IMR-90 (cell line): ENCODE results near the gene MRTFA. TPM values are rescaled to one million over a fixed set of nuclear protein-coding genes. Genes with fewer than 3 reads are reported as not detected.

ENCODE experiments used
- ATAC-seq: fragments of 200-7000 bp; cut with Tn5 transposase; 2 replicates; pipeline ENCODE4 v1.9.1; 2020; ENCODE audit warnings: low read depth, mild to moderate bottlenecking, moderate library complexity
- BruUV-seq: library from RNA; stranded (reverse); fragments of 400-500 nt; replicated peaks from 2 replicates; lab custom pipeline; 2021; lab: Mats Ljungman, UMichigan
- CTCF ChIA-PET: fragments of 300-600 bp; formaldehyde crosslinking; extraction: SDS; loops from one replicate; lab custom pipeline; 2021; ENCODE audit warnings: antibody characterized with exemption; lab: Yijun Ruan, JAX
- POLR2A ChIA-PET: fragments of 300-600 bp; sonication (Branson Sonifier 250); formaldehyde crosslinking; loops from one replicate; lab custom pipeline; 2022; ENCODE audit warnings: antibody characterized with exemption; ENCODE audit not compliant: unreplicated experiment; lab: Charles Lee
- DNase-seq: peaks from one replicate; pipeline ENCODE4 v3.0.0; 2013
- H2AFZ ChIP-seq: replicated peaks from 2 replicates; pipeline ENCODE3; 2013; ENCODE audit warnings: low read length, mild to moderate bottlenecking; ENCODE audit not compliant: poor library complexity
- H2AK5ac ChIP-seq: 2 replicates; pipeline ENCODE4 v1.6.1; 2013; ENCODE audit warnings: low read depth, low read length, inconsistent platforms
- H2AK9ac ChIP-seq: replicated peaks from 2 replicates; pipeline ENCODE3; 2013; ENCODE audit warnings: mild to moderate bottlenecking, low read depth, low read length, moderate library complexity; ENCODE audit not compliant: poor library complexity
- H2BK120ac ChIP-seq: 2 replicates; pipeline ENCODE4 v1.6.1; 2013; ENCODE audit warnings: low read depth, low read length, inconsistent platforms
- H2BK15ac ChIP-seq: 3 replicates; pipeline ENCODE4 v1.6.1; 2013; ENCODE audit warnings: low read depth, low read length, inconsistent platforms
- H2BK20ac ChIP-seq: 2 replicates; pipeline ENCODE4 v1.6.1; 2013; ENCODE audit warnings: low read depth, mild to moderate bottlenecking, inconsistent platforms, low read length, moderate library complexity
- H2BK5ac ChIP-seq: 2 replicates; pipeline ENCODE4 v1.6.1; 2013; ENCODE audit warnings: mild to moderate bottlenecking, low read depth, low read length, inconsistent platforms; ENCODE audit not compliant: poor library complexity, severe bottlenecking
- H3K14ac ChIP-seq: replicated peaks from 2 replicates; pipeline ENCODE4 v1.6.1; 2013; ENCODE audit warnings: low read depth, low read length, inconsistent platforms
- H3K18ac ChIP-seq: 2 replicates; pipeline ENCODE4 v1.6.1; 2013; ENCODE audit warnings: low read depth, low read length, control low read depth
- H3K23ac ChIP-seq: 2 replicates; pipeline ENCODE4 v1.6.1; 2013; ENCODE audit warnings: low read depth, low read length, inconsistent platforms
- H3K27ac ChIP-seq: 2 replicates; pipeline ENCODE4 v1.5.1; 2013; ENCODE audit warnings: mild to moderate bottlenecking, control low read depth, low read length; ENCODE audit not compliant: insufficient read depth
- H3K27me3 ChIP-seq: 2 replicates; pipeline ENCODE4 v1.6.1; 2013; ENCODE audit warnings: low read length; ENCODE audit not compliant: control insufficient read depth, insufficient read depth
- H3K36me3 ChIP-seq: 2 replicates; pipeline ENCODE4 v1.6.1; 2013; ENCODE audit warnings: low read length, mixed read lengths; ENCODE audit not compliant: control insufficient read depth, insufficient read depth
- H3K4ac ChIP-seq: 2 replicates; pipeline ENCODE4 v1.6.1; 2013; ENCODE audit warnings: low read depth, low read length, inconsistent platforms
- H3K4me1 ChIP-seq: 2 replicates; pipeline ENCODE4 v1.6.1; 2013; ENCODE audit warnings: low read length, mixed read lengths; ENCODE audit not compliant: control insufficient read depth, insufficient read depth
- H3K4me2 ChIP-seq: 2 replicates; pipeline ENCODE4 v1.6.1; 2013; ENCODE audit warnings: low read depth, mild to moderate bottlenecking, control low read depth, low read length, moderate library complexity
- H3K4me3 ChIP-seq: 2 replicates; pipeline ENCODE4 v1.5.1; 2013; ENCODE audit warnings: low read depth, mild to moderate bottlenecking, control low read depth, low read length, moderate library complexity; ENCODE audit not compliant: insufficient read depth
- H3K56ac ChIP-seq: 2 replicates; pipeline ENCODE4 v1.6.1; 2013; ENCODE audit warnings: low read length, inconsistent platforms; ENCODE audit not compliant: insufficient read depth; ENCODE audit errors: extremely low read depth
- H3K79me1 ChIP-seq, 2 experiments: 2 replicates each; pipeline ENCODE4 v1.6.1; 2013; ENCODE audit warnings: low read length in 2 of 2, inconsistent platforms in 1 of 2, low read depth in 1 of 2
- H3K9ac ChIP-seq: 2 replicates; pipeline ENCODE4 v1.6.1; 2013; ENCODE audit warnings: low read depth, low read length, control low read depth
- H3K9me1 ChIP-seq: 2 replicates; pipeline ENCODE4 v1.6.1; 2013; ENCODE audit warnings: low read length, inconsistent platforms; ENCODE audit not compliant: insufficient read depth
- H3K9me3 ChIP-seq: 2 replicates; pipeline ENCODE4 v1.6.1; 2013; ENCODE audit warnings: low read length; ENCODE audit not compliant: control insufficient read depth, insufficient read depth
- H4K20me1 ChIP-seq: 2 replicates; pipeline ENCODE4 v1.6.1; 2013; ENCODE audit warnings: low read length, inconsistent platforms; ENCODE audit not compliant: insufficient read depth
- H4K5ac ChIP-seq: 2 replicates; pipeline ENCODE4 v1.6.1; 2013; ENCODE audit warnings: mild to moderate bottlenecking, low read depth, low read length, control low read depth
- H4K8ac ChIP-seq, 2 experiments: 2 replicates each; pipeline ENCODE4 v1.6.1; 2013; ENCODE audit warnings: low read depth in 2 of 2, low read length in 2 of 2, control low read depth in 1 of 2, inconsistent platforms in 1 of 2
- H4K91ac ChIP-seq: 2 replicates; pipeline ENCODE4 v1.6.1; 2013; ENCODE audit warnings: low read depth, low read length, inconsistent platforms; ENCODE audit not compliant: insufficient read depth
- BHLHE40 ChIP-seq: fragments of 150-350 bp; IDR thresholded peaks from 2 replicates; pipeline ENCODE4 v1.6.1; 2016; ENCODE audit warnings: mild to moderate bottlenecking, low read depth, low read length
- CEBPB ChIP-seq: IDR thresholded peaks from 2 replicates; pipeline ENCODE4 v1.6.1; 2012; ENCODE audit warnings: low read depth, low read length, improper control_type of control experiment
- CHD1 ChIP-seq: IDR thresholded peaks from 2 replicates; pipeline ENCODE4 v1.6.1; 2012; ENCODE audit warnings: low read depth, low read length, improper control_type of control experiment
- FOS ChIP-seq: fragments of 150-350 bp; IDR thresholded peaks from 2 replicates; pipeline ENCODE4 v1.6.1; 2016; ENCODE audit warnings: low read depth, low read length
- MAFK ChIP-seq: IDR thresholded peaks from 2 replicates; pipeline ENCODE4 v1.6.1; 2012; ENCODE audit warnings: low read depth, low read length, improper control_type of control experiment
- MXI1 ChIP-seq: IDR thresholded peaks from 2 replicates; pipeline ENCODE4 v1.6.1; 2012; ENCODE audit warnings: low read depth, mild to moderate bottlenecking, low read length, moderate library complexity, borderline replicate concordance
- POLR2A ChIP-seq: IDR thresholded peaks from 2 replicates; pipeline ENCODE4 v1.6.1; 2012; ENCODE audit warnings: mild to moderate bottlenecking, low read depth, low read length
- RAD21 ChIP-seq: IDR thresholded peaks from 2 replicates; pipeline ENCODE4 v1.6.1; 2012; ENCODE audit warnings: low read length, improper control_type of control experiment
- RCOR1 ChIP-seq: IDR thresholded peaks from 2 replicates; pipeline ENCODE4 v1.6.1; 2012; ENCODE audit warnings: mild to moderate bottlenecking, low read length, improper control_type of control experiment; ENCODE audit not compliant: insufficient replicate concordance
- RFX5 ChIP-seq: IDR thresholded peaks from 2 replicates; pipeline ENCODE4 v1.8.0; 2012; ENCODE audit warnings: low read depth, mild to moderate bottlenecking, low read length, moderate library complexity
- WGBS, 2 experiments: methylation state at CpG; one replicate each; pipeline versions ENCODE4 v1.1.5 to v1.1.7; 2013; ENCODE audit warnings: missing lambda C conversion rate in 2 of 2; ENCODE audit not compliant: insufficient read length in 1 of 2; ENCODE audit errors: extremely low coverage in 2 of 2; 5-methylcytosine and 5-hydroxymethylcytosine counted together
- dilution Hi-C: fragments of 300-500 bp; cut with HindIII; formaldehyde crosslinking; loops from one replicate; pipeline ENCODE4 v1.14.3; 2018; ENCODE audit warnings: low sequenced_read_pairs; ENCODE audit not compliant: unreplicated experiment
- in situ Hi-C: fragments of 300-500 bp; cut with MboI; formaldehyde crosslinking; loops from 3 replicates; pipeline ENCODE4 v1.14.3; 2019; ENCODE audit warnings: low sequenced_read_pairs, inconsistent platforms, mixed read lengths
- intact Hi-C: fragments of 100-400 bp; cut with micrococcal nuclease; formaldehyde crosslinking; loops from 2 replicates; pipeline ENCODE4 v1.10.0; 2022
- polyA plus RNA-seq, 3 experiments: library from polyadenylated mRNA; depleted of rRNA; stranded (reverse); fragments of >200 nt; gene quantifications; 2 replicates each; pipeline ENCODE4 v1.2.3, GENCODE V29; 2012; ENCODE audit warnings: low replicate concordance in 1 of 3
- total RNA-seq: library from RNA; depleted of rRNA; stranded (reverse); fragments of >200 nt; gene quantifications from 2 replicates; pipeline ENCODE4 v1.2.3, GENCODE V29; 2012
- TF ChIP-seq, protein P1 (sequence below): fragments of 150-350 bp; IDR thresholded peaks from 2 replicates; pipeline ENCODE4 v1.6.1; 2017; ENCODE audit warnings: mild to moderate bottlenecking, antibody characterized with exemption, low read length, low read depth
- TF ChIP-seq, protein P2 (sequence below): fragments of 150-350 bp; IDR thresholded peaks from 2 replicates; pipeline ENCODE4 v1.6.1; 2016; ENCODE audit warnings: low read depth, mild to moderate bottlenecking, low read length, moderate library complexity, borderline replicate concordance
- TF ChIP-seq, protein P3 (sequence below): conservative IDR thresholded peaks from 2 replicates; pipeline ENCODE4 v1.5.1; 2012; ENCODE audit warnings: mild to moderate bottlenecking, low read depth, low read length, improper control_type of control experiment

Gene MRTFA
- total and polyA plus RNA-seq, 2 of the 4 experiments (the other 2 are of a cell fraction), result 12.5 to 17.2 TPM

DNA sequence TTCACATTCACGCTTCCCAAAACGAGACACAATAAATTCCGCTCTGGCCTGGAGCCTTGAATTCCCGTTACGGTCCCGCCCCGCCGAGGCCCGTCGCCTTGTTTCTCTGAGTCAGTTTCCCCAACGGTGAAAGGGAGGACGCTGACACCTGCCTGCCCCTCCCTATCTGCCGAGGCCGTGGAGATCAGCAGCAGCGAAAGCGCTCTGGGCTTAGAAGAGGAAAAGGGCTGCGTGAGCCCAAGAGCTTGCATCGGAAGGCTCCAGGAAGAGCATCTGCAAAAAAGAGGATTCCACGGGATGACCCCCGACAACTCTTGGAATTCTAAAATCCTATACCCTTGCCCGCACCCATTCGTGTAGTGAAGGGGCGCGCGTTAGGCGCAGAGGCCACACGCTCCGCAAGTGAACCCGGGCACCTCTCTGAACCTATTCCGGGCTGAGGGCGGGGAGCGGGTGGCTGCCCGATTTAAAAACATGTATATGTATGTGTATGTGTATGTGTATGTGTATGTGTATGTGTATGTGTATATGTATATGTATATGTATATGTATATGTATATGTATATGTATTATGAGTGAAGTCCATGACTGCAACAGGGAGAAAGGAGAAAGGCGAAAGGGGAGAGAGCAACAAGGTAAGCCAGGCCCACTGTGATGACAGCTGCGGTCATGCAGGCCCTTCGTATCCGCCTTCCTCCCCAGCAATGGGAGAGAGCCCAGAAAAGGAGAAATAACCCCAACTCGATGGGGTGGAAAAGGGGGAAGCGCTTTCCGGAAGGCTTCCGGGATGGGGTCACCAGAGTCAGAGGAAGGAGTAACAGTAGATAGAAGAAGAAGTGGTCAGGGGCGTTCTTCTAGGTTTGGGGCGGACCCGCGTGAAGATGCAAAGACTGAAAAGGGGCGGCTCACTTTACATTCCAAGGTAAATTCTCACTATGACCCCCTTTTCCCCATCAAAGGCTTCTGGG lies 948 bp upstream of the MRTFA start:
- Histone ChIP-seq H3K14ac (peak overlapping the region; percentile 94), H3K27ac (peak overlapping the region; percentile 86), H3K23ac (peak overlapping the region; percentile 90), H3K4me2 (peak overlapping the region; percentile 88), H4K91ac (peak overlapping the region; percentile 90), H3K18ac (peak overlapping the region; percentile 52), H3K4me3 (peak overlapping the region; percentile 59), H3K4me1 (peaks cover 7% of the 10 kb centered on the region), H2AK9ac (peak overlapping the region; percentile 92), H3K36me3 (no peaks in the 10 kb centered on the region), H2BK120ac (peak overlapping the region; percentile 79), H4K8ac (peak overlapping the region; percentile 90 to 98), H3K56ac (peak overlapping the region; percentile 91), H4K20me1 (peaks cover 32% of the 10 kb centered on the region), H2BK5ac (peak overlapping the region; percentile 76), H3K27me3 (no peaks in the 10 kb centered on the region), H2BK15ac (peak overlapping the region; percentile 54; the same call in 2 of the 3 replicates), H3K9me3 (no peaks in the 10 kb centered on the region), H2AFZ (peak overlapping the region; percentile 88), H3K4ac (peak overlapping the region; percentile 96), H4K5ac (peak overlapping the region; percentile 90), H2BK20ac (peak overlapping the region; percentile 52), H3K9ac (peak overlapping the region; percentile 83), H3K9me1 (peaks cover 15% of the 10 kb centered on the region; the same call in 1 of the 2 replicates), H2AK5ac (peak overlapping the region; percentile 85), H3K79me1 (peaks cover 3 to 41% of the 10 kb centered on the region in 2 experiments)
- dilution Hi-C loops (no loop called here), in situ Hi-C loops (no loop called here), intact Hi-C loops (loop anchor here (2.0 to 5.0 kb wide), 4 partner anchors 40 to 201 kb away; no protein-coding TSS in a partner anchor)
- BruUV-seq, result no TSS peak
- CTCF ChIA-PET, result interaction anchor here (2.3 kb wide), 1 partner anchor 113 kb away, joined by 17 read pairs; no protein-coding TSS in a partner anchor
- POLR2A ChIA-PET, result interaction anchor here (0.5 kb wide), 1 partner anchor 9 kb away, joined by 3 read pairs; no protein-coding TSS in a partner anchor
- 24% methylated on average over 9 of the region's 46 CpGs; no CpG with 5 or more reads in 1 of the 2 experiments for WGBS, 2 experiments
- ATAC-seq, result peak; percentile 7
- no peak for DNase-seq
- TF ChIP-seq MXI1 (no peak), MAFK (no peak), BHLHE40 (no peak), RAD21 (no peak), POLR2A (no peak), CHD1 (no peak), RFX5 (no peak), RCOR1 (no peak), CEBPB (no peak), FOS (no peak)
- TF ChIP-seq, protein P1, sequence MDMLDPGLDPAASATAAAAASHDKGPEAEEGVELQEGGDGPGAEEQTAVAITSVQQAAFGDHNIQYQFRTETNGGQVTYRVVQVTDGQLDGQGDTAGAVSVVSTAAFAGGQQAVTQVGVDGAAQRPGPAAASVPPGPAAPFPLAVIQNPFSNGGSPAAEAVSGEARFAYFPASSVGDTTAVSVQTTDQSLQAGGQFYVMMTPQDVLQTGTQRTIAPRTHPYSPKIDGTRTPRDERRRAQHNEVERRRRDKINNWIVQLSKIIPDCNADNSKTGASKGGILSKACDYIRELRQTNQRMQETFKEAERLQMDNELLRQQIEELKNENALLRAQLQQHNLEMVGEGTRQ, result no peak
- TF ChIP-seq, protein P2, sequence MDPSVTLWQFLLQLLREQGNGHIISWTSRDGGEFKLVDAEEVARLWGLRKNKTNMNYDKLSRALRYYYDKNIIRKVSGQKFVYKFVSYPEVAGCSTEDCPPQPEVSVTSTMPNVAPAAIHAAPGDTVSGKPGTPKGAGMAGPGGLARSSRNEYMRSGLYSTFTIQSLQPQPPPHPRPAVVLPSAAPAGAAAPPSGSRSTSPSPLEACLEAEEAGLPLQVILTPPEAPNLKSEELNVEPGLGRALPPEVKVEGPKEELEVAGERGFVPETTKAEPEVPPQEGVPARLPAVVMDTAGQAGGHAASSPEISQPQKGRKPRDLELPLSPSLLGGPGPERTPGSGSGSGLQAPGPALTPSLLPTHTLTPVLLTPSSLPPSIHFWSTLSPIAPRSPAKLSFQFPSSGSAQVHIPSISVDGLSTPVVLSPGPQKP, result no peak
- TF ChIP-seq, protein P3, sequence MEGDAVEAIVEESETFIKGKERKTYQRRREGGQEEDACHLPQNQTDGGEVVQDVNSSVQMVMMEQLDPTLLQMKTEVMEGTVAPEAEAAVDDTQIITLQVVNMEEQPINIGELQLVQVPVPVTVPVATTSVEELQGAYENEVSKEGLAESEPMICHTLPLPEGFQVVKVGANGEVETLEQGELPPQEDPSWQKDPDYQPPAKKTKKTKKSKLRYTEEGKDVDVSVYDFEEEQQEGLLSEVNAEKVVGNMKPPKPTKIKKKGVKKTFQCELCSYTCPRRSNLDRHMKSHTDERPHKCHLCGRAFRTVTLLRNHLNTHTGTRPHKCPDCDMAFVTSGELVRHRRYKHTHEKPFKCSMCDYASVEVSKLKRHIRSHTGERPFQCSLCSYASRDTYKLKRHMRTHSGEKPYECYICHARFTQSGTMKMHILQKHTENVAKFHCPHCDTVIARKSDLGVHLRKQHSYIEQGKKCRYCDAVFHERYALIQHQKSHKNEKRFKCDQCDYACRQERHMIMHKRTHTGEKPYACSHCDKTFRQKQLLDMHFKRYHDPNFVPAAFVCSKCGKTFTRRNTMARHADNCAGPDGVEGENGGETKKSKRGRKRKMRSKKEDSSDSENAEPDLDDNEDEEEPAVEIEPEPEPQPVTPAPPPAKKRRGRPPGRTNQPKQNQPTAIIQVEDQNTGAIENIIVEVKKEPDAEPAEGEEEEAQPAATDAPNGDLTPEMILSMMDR, result no peak
